PC-3 (cell line): ENCODE results near the gene CTRB1.

Experiments used
- EZH2 ChIP-seq: fragments of 300-600 bp; sonication (generic); IDR thresholded peaks from one replicate; pipeline ENCODE4 v1.6.1; 2017; ENCODE audit warnings: antibody characterized with exemption, mild to moderate bottlenecking, low read length; ENCODE audit not compliant: unreplicated experiment
- TF ChIP-seq, protein P1 (sequence below): fragments of 300-600 bp; sonication (generic); conservative IDR thresholded peaks from 2 replicates; pipeline ENCODE4 v1.5.1; 2017; ENCODE audit warnings: antibody characterized with exemption, low read depth, mild to moderate bottlenecking, low read length

DNA sequence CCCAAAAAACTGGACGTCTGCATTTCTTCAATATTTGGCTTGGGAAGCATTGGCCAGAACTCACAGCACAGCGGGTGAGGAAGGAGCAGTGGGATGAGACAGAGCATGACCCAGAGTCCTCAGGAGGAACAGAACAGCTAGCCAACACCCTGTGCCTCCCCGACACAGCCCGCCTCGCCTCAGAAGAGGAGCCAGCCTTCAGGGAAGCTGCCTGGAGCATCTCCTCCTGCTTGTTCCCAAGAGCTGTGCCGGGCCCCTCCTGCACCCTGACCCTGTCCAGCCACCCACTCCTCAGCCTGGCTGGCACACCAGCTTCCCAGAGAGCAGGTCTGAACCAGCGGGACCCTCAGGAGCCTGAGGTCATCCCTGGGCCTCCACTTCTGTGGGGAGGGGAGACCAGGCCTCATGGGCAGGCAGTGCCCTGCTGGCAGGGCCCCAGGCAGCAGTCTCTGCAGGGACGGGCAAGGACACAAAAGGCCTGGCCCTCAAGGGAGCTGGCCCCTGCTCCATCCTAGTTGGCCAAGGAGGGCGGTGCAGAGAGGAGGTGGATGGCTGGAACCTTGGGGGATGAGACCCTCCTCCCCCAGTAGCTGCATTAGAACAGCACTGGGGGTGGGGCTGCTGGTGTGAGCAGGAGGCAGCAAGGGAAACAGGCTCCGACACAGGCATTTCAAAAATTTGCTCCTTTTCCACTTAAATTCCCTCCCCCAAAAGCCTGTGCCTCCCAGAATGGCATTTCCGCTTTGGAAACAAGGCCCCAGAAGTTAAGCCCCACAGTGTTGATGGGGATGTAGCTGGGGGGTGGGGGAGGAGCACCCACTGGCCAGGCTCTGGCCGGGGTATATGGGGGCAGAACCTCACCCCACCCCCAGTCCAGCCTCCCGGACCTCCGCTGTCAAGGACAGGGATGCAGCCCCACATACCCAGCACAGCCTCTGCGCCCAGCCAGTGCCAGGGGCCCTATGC is 34.4 kb downstream of the CTRB1 start:
- TF ChIP-seq, protein P1, sequence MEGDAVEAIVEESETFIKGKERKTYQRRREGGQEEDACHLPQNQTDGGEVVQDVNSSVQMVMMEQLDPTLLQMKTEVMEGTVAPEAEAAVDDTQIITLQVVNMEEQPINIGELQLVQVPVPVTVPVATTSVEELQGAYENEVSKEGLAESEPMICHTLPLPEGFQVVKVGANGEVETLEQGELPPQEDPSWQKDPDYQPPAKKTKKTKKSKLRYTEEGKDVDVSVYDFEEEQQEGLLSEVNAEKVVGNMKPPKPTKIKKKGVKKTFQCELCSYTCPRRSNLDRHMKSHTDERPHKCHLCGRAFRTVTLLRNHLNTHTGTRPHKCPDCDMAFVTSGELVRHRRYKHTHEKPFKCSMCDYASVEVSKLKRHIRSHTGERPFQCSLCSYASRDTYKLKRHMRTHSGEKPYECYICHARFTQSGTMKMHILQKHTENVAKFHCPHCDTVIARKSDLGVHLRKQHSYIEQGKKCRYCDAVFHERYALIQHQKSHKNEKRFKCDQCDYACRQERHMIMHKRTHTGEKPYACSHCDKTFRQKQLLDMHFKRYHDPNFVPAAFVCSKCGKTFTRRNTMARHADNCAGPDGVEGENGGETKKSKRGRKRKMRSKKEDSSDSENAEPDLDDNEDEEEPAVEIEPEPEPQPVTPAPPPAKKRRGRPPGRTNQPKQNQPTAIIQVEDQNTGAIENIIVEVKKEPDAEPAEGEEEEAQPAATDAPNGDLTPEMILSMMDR, result no peak
- no peak for TF ChIP-seq EZH2
